Choroid plexus epithelial cell (primary cell): ENCODE data around the gene AGPAT3.
A peak's percentile ranks its signal among the peaks of the same experiment; 100 is the strongest.

Source experiments
- DNase-seq: peaks from one replicate; pipeline ENCODE4 v3.0.0-alpha.2; 2010; ENCODE audit warnings: low read depth
- H3K4me3 ChIP-seq: 2 replicates; pipeline ENCODE4 v1.5.1; 2011; ENCODE audit warnings: low read depth, mild to moderate bottlenecking, control low read depth, low read length, moderate library complexity
- TF ChIP-seq, protein P1 (sequence below): conservative IDR thresholded peaks from 2 replicates; pipeline ENCODE4 v1.5.1; 2011; ENCODE audit warnings: low read depth, mild to moderate bottlenecking, control low read depth, inconsistent platforms, low read length, moderate library complexity

The AGPAT3 gene

DNA sequence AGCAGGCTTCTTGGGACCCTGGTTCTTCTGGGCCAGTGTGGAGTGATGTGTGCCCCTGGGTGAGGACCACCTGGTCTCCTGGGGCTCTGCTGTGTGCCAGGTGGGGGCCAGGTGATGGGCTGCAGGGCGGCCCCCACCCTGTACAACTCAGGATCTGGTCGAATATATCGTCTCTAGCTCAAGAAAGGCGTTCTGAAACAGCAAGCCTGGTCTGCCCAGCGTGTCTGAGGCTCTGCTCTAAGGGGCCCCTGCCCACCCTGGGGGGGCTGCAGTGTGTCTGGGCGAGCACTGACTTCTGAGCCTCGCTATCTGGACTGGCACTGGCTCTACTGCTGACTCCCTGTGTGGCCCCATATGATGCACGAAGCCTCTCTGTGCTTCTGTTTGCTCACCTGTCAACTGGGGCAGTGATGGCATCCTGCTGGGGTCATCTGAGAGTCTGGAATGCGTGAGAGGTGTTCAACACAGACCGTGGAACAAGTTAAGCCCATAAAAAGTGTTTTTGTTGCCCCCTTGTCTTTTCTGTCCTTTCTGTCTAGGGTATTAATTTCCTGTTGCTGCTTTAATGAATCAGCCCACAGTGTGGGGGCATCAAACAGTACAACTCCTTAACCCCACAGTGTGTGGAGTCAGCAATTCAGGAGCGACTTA lies 91.1 kb downstream of the AGPAT3 start:
- H3K4me3 ChIP-seq: no peak overlapping the region
- TF ChIP-seq, protein P1, sequence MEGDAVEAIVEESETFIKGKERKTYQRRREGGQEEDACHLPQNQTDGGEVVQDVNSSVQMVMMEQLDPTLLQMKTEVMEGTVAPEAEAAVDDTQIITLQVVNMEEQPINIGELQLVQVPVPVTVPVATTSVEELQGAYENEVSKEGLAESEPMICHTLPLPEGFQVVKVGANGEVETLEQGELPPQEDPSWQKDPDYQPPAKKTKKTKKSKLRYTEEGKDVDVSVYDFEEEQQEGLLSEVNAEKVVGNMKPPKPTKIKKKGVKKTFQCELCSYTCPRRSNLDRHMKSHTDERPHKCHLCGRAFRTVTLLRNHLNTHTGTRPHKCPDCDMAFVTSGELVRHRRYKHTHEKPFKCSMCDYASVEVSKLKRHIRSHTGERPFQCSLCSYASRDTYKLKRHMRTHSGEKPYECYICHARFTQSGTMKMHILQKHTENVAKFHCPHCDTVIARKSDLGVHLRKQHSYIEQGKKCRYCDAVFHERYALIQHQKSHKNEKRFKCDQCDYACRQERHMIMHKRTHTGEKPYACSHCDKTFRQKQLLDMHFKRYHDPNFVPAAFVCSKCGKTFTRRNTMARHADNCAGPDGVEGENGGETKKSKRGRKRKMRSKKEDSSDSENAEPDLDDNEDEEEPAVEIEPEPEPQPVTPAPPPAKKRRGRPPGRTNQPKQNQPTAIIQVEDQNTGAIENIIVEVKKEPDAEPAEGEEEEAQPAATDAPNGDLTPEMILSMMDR: no peak
- no peak for DNase-seq

GRCh38 chr21:43956670-43957035 lies 91.6 kb downstream of the AGPAT3 start:
- peak; percentile 43 for DNase-seq
- TF ChIP-seq, protein P1: no peak
- H3K4me3 ChIP-seq: no peak overlapping the region

DNA sequence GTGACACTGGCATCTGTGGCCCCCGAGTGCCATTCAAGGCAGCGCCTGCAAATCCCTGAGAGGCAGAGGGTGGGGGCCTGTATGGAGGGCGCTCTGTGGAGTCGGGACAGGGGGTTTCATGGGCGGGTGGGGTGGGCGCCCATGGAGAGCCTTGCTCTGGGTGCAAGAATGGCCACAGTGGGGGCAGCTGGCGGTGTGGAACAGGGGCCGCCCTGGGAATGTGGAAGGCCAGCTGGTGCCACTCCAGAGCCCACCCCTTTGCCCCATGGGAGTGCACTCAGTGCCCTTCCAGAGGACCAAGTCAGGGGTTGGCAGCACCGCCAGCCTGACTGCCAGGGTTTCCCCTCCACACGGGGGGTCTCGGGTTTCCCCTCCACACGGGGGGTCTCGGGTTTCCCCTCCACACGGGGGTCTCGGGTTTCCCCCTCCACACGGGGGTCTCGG lies 92.1 kb downstream of the AGPAT3 start:
- no peak for DNase-seq
- no peak overlapping the region for H3K4me3 ChIP-seq
- TF ChIP-seq, protein P1: no peak

GRCh38 chr21:43957611-43958362 lies 92.8 kb downstream of the AGPAT3 start:
- DNase-seq: no peak
- H3K4me3 ChIP-seq: no peak overlapping the region
- TF ChIP-seq, protein P1: no peak

- TF ChIP-seq, protein P1: no peak
- H3K4me3 ChIP-seq: no peak overlapping the region
- no peak for DNase-seq
Measured at GRCh38 chr21:43958364-43959158, 93.5 kb downstream of the AGPAT3 start.

- TF ChIP-seq, protein P1: no peak
- no peak for DNase-seq
- H3K4me3 ChIP-seq: no peak overlapping the region
Measured at GRCh38 chr21:43959231-43960116, 94.5 kb downstream of the AGPAT3 start.
